Suprapubic skin (tissue), 4 donors: ENCODE results near the gene COQ10A. TPM values are rescaled to one million over a fixed set of nuclear protein-coding genes. Genes with fewer than 3 reads are reported as not detected.

ENCODE experiments used
- DNase-seq, 2 donors: peaks; one replicate each; pipeline ENCODE4 v3.0.0-alpha.2; 2019; ENCODE audit warnings: low spot score in 2 of 2
- H3K27ac ChIP-seq: fragments of 200-600 bp; sonication (generic); one replicate; pipeline ENCODE4 v1.5.1; 2019
- H3K27me3 ChIP-seq: fragments of 200-600 bp; sonication (generic); one replicate; pipeline ENCODE4 v1.5.1; 2019
- H3K36me3 ChIP-seq: fragments of 200-600 bp; sonication (generic); one replicate; pipeline ENCODE4 v1.5.1; 2019
- H3K4me1 ChIP-seq: fragments of 200-600 bp; sonication (generic); one replicate; pipeline ENCODE4 v1.5.1; 2019
- H3K4me3 ChIP-seq: fragments of 200-600 bp; sonication (generic); one replicate; pipeline ENCODE4 v1.5.1; 2019; ENCODE audit warnings: mild to moderate bottlenecking
- H3K9me3 ChIP-seq: fragments of 200-600 bp; sonication (generic); one replicate; pipeline ENCODE4 v1.5.1; 2019
- CTCF ChIP-seq, 2 donors: fragments of 200-600 bp in 1 of 2; fragments of 450-650 bp in 1 of 2; sonication (generic) in 1 of 2; IDR thresholded peaks; one replicate each; pipeline ENCODE4 v1.5.1; 2016 to 2019; ENCODE audit warnings: antibody characterized with exemption in 2 of 2, mild to moderate bottlenecking in 1 of 2, moderate library complexity in 1 of 2
- EP300 ChIP-seq: sonication (generic); formaldehyde crosslinking; IDR thresholded peaks from one replicate; pipeline ENCODE4 v1.6.1; 2017; ENCODE audit warnings: antibody characterized with exemption
- POLR2A ChIP-seq, 2 donors: fragments of 450-650 bp; IDR thresholded peaks; one replicate each; pipeline ENCODE4 v1.6.1; 2017; ENCODE audit warnings: antibody characterized with exemption in 2 of 2, mild to moderate bottlenecking in 2 of 2, moderate library complexity in 2 of 2
- POLR2AphosphoS5 ChIP-seq, 3 donors: sonication (generic); formaldehyde crosslinking; IDR thresholded peaks; one replicate each; pipeline ENCODE4 v1.6.1; 2017; ENCODE audit warnings: antibody characterized with exemption in 3 of 3
- WGBS: methylation state at CpG from one replicate; pipeline ENCODE4 v1.1.5; 2018; 5-methylcytosine and 5-hydroxymethylcytosine counted together
- total RNA-seq, 4 donors: library from RNA; depleted of rRNA; stranded (reverse); fragments of >200 nt; gene quantifications; one replicate each; pipeline ENCODE4 v1.1.0, GENCODE V29; 2016

COQ10A gene
- total RNA-seq, 4 donors from 2014 or later = 3.4 to 17.0 (median 7.6) TPM

GRCh38 chr12:56244494-56244893 lies 22.2 kb upstream of the COQ10A start:
- peaks cover 98% of the 10 kb centered on the region for H3K36me3 ChIP-seq

GRCh38 chr12:56247923-56248322 lies 18.8 kb upstream of the COQ10A start:
- no peak for TF ChIP-seq EP300
- no peak for TF ChIP-seq CTCF (IDR thresholded peaks at IDR 0.05)
- no peak for TF ChIP-seq POLR2AphosphoS5 (IDR thresholded peaks at IDR 0.05)
- TF ChIP-seq POLR2A (IDR thresholded peaks at IDR 0.05) = no peak
- H3K27me3 ChIP-seq = no peaks in the 10 kb centered on the region
- peaks cover 98% of the 10 kb centered on the region for H3K36me3 ChIP-seq
- no peaks in the 10 kb centered on the region for H3K4me1 ChIP-seq
- H3K27ac ChIP-seq = no peak overlapping the region
- H3K9me3 ChIP-seq = no peaks in the 10 kb centered on the region
- 88% methylated on average over 10 of the region's 16 CpGs for WGBS
- H3K4me3 ChIP-seq = no peak overlapping the region
- no peak for DNase-seq

More at GRCh38 chr12:56244494-56244893, 22.2 kb upstream of the COQ10A start:
- H3K9me3 ChIP-seq = no peaks in the 10 kb centered on the region
- no peaks in the 10 kb centered on the region for H3K4me1 ChIP-seq
- no peak for TF ChIP-seq POLR2AphosphoS5 (IDR thresholded peaks at IDR 0.05)
- no peak for TF ChIP-seq POLR2A (IDR thresholded peaks at IDR 0.05)
- TF ChIP-seq CTCF (IDR thresholded peaks at IDR 0.05) = no peak
- no peak for TF ChIP-seq EP300
- H3K27me3 ChIP-seq = no peaks in the 10 kb centered on the region
- DNase-seq = no peak
- H3K27ac ChIP-seq = no peak overlapping the region
- no peak overlapping the region for H3K4me3 ChIP-seq
- WGBS = 93% methylated on average over 14 of the region's 14 CpGs

GRCh38 chr12:56248711-56249110 lies 18.0 kb upstream of the COQ10A start:
- Histone ChIP-seq H3K36me3 (peaks cover 98% of the 10 kb centered on the region), H3K27me3 (no peaks in the 10 kb centered on the region), H3K9me3 (no peaks in the 10 kb centered on the region), H3K27ac (no peak overlapping the region), H3K4me1 (no peaks in the 10 kb centered on the region), H3K4me3 (no peak overlapping the region)
- DNase-seq = no peak
- TF ChIP-seq CTCF (IDR thresholded peaks at IDR 0.05) (no peak), EP300 (no peak), POLR2AphosphoS5 (IDR thresholded peaks at IDR 0.05) (no peak), POLR2A (IDR thresholded peaks at IDR 0.05) (no peak)
- 96% methylated on average over 8 of the region's 8 CpGs for WGBS

DNA sequence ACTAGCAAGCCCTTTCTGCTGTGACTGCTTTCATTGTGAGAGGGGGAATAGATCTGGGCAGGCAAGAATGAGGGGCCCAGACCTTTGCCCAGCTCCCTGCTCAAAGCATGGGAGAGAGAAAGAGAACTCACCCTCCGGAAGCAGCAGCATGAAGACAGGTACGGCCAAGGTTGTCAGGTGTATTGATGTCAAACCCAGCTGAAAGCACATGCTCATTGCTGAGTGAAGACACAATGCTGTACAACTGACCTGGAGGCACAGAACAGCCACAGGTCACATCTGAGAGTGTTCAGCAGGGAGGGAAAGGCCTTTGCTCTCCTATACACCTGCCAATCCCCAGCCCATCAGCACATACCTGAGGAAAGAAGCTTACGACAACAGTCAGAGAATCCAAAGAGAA lies 14.1 kb upstream of the COQ10A start:
- TF ChIP-seq CTCF (IDR thresholded peaks at IDR 0.05) = no peak
- no peak for TF ChIP-seq EP300
- no peak for TF ChIP-seq POLR2A (IDR thresholded peaks at IDR 0.05)
- TF ChIP-seq POLR2AphosphoS5 (IDR thresholded peaks at IDR 0.05) = no peak
- Histone ChIP-seq H3K27ac (no peak overlapping the region), H3K9me3 (no peaks in the 10 kb centered on the region), H3K4me1 (peaks cover 17% of the 10 kb centered on the region), H3K36me3 (peaks cover 85% of the 10 kb centered on the region), H3K4me3 (no peak overlapping the region), H3K27me3 (no peaks in the 10 kb centered on the region)
- 94% methylated on average over 3 of the region's 3 CpGs for WGBS
- DNase-seq = no peak

DNA sequence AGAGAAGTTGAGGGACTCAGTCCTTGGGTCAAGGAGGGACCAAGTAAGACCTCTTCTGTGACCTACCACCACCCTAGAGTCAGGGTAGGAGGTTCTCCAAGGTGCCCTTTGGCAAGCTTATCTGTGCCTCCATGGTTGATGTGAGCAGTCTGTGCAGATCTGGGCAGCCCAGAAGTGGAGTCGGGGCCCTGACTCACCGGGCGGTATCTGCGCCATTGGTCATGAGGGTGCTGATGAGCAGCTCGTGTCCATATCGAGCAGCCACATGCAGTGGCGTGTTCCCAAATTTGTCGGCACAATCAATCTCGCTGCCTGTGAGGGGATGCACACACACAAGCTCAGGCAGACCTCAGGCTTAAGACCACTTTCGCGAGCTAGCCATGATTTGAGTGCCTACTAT lies 13.7 kb upstream of the COQ10A start:
- no peak for DNase-seq
- TF ChIP-seq POLR2AphosphoS5 (IDR thresholded peaks at IDR 0.05) (no peak), POLR2A (IDR thresholded peaks at IDR 0.05) (no peak), CTCF (IDR thresholded peaks at IDR 0.05) (no peak), EP300 (no peak)
- Histone ChIP-seq H3K27me3 (no peaks in the 10 kb centered on the region), H3K9me3 (no peaks in the 10 kb centered on the region), H3K36me3 (peaks cover 80% of the 10 kb centered on the region), H3K4me1 (peaks cover 18% of the 10 kb centered on the region), H3K27ac (no peak overlapping the region), H3K4me3 (no peak overlapping the region)
- 93% methylated on average over 3 of the region's 11 CpGs for WGBS
